Endothelial cell of umbilical vein (primary cell): ENCODE results near the gene AKAIN1.

Experiments used
- GATA2 ChIP-seq: IDR thresholded peaks from 2 replicates; pipeline ENCODE4 v1.7.0; 2011; ENCODE audit warnings: low read depth, mild to moderate bottlenecking, moderate library complexity, mixed read lengths, low read length; ENCODE audit not compliant: insufficient read length, insufficient read depth
- POLR2A ChIP-seq: IDR thresholded peaks from 2 replicates; pipeline ENCODE4 v1.6.1; 2012; ENCODE audit warnings: low read depth, mild to moderate bottlenecking, control low read depth, low read length
- TF ChIP-seq, protein P1 (sequence below), 2 donors: IDR thresholded peaks; 1 replicate in 1 of 2; 2 replicates in 1 of 2; pipeline ENCODE4 v1.5.1; 2011; ENCODE audit warnings: low read length in 2 of 2, mild to moderate bottlenecking in 2 of 2, moderate library complexity in 2 of 2, control low read depth in 1 of 2, inconsistent platforms in 1 of 2, low read depth in 1 of 2; ENCODE audit not compliant: insufficient read depth in 1 of 2; ENCODE audit errors: extremely low read depth in 1 of 2

DNA sequence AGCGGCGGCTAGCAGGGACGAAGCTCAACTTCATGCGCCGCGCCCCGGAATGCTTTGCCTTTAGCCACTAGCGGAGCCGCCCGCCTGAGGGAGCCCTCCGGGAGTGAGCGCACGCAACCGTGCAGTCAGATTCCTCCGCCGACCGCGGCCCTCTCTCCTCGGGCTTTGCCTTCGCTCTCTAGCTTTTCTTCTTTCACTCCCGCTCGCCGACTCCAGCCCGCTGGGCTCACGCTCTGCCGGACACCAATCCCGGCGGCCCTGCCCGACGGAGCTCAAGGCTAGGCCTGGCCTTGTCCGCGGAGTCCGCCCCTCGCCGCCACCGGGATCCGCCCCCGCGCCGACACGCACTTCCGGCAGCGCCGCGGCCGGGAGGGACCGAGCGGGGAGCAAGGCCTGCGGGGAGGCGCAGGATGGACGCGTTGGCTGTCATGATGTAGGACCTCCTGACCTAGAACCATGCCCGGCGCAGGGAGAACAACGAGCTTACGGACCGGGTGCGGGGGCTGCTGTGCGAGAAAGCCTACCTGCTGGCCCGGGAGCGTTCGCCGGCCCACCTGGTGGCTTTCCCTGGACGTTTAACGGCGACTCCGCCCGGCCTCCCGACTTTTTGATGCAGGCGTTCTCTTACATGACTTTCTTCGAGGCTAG lies 40.8 kb upstream of the AKAIN1 start:
- TF ChIP-seq, protein P1, sequence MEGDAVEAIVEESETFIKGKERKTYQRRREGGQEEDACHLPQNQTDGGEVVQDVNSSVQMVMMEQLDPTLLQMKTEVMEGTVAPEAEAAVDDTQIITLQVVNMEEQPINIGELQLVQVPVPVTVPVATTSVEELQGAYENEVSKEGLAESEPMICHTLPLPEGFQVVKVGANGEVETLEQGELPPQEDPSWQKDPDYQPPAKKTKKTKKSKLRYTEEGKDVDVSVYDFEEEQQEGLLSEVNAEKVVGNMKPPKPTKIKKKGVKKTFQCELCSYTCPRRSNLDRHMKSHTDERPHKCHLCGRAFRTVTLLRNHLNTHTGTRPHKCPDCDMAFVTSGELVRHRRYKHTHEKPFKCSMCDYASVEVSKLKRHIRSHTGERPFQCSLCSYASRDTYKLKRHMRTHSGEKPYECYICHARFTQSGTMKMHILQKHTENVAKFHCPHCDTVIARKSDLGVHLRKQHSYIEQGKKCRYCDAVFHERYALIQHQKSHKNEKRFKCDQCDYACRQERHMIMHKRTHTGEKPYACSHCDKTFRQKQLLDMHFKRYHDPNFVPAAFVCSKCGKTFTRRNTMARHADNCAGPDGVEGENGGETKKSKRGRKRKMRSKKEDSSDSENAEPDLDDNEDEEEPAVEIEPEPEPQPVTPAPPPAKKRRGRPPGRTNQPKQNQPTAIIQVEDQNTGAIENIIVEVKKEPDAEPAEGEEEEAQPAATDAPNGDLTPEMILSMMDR (IDR thresholded peaks at IDR 0.05; ENCODE audit: extremely low read depth in 1 of 2, insufficient read depth in 1 of 2, low read depth in 1 of 2, low read length in 2 of 2) = peak in 1 of 2 donors; percentile 61
- TF ChIP-seq GATA2 (no peak), POLR2A (peak; percentile 81)
